ENCODE results near the gene NPIPB2. TPM values are rescaled to one million over a fixed set of nuclear protein-coding genes. Genes with fewer than 3 reads are reported as not detected.
A peak's percentile ranks its signal among the peaks of the same experiment; 100 is the strongest.

Gene NPIPB2
- total RNA-seq, 4 donors from 2014 or later: 4.7 to 48.8 (median 16.7) TPM

DNA sequence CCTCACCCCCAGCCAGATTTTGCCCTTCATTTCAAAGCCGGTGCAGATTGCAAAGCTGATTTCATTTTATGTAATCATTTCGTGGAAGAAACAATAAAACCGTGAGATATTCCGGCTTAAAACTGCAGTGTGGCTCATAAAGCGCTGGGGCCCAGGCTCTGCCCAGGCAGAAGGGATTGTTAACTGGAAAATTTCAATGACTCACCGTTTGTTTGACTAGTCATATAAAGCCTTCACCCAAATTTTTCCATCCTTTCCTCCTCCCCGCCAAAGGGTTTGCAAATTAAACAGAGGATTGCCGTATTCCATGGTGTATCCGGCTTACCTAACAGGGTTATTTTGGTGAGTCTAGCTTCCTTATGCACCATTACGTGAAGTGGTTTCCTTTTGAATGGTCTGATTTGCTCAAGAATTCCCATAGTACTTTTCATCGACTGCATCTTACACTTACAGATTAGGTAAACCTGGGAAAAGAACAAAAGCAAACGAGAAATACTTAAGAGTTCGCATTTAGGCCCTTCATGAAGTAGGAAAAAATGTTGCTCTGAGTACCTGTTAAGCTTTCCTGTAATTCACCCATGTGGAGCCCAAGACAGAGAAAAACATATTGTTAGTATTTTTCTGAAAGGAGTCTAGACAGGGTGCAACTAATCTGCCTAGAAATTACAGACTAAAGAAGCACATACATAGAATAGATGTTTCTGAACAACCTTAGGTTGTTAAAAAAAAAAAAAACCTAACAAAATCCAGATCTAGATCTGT lies 25.1 kb downstream of the NPIPB2 start:
- Histone ChIP-seq H3K27me3 (no peaks in the 10 kb centered on the region), H3K4me3 (peak overlapping the region; percentile 77 to 97 (median 92)), H3K9me3 (no peaks in the 10 kb centered on the region), H3K4me1 (peaks cover 0 to 23% (median 2%) of the 10 kb centered on the region in 4 donors), H3K36me3 (no peaks in the 10 kb centered on the region), H3K27ac (peak overlapping the region; percentile 77 to 99 (median 97))
- TF ChIP-seq, protein P1, sequence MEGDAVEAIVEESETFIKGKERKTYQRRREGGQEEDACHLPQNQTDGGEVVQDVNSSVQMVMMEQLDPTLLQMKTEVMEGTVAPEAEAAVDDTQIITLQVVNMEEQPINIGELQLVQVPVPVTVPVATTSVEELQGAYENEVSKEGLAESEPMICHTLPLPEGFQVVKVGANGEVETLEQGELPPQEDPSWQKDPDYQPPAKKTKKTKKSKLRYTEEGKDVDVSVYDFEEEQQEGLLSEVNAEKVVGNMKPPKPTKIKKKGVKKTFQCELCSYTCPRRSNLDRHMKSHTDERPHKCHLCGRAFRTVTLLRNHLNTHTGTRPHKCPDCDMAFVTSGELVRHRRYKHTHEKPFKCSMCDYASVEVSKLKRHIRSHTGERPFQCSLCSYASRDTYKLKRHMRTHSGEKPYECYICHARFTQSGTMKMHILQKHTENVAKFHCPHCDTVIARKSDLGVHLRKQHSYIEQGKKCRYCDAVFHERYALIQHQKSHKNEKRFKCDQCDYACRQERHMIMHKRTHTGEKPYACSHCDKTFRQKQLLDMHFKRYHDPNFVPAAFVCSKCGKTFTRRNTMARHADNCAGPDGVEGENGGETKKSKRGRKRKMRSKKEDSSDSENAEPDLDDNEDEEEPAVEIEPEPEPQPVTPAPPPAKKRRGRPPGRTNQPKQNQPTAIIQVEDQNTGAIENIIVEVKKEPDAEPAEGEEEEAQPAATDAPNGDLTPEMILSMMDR (IDR thresholded peaks at IDR 0.05): peak in 1 of 6 experiments; percentile 1
- no peak for TF ChIP-seq POLR2A (IDR thresholded peaks at IDR 0.05)
- DNase-seq: peak in 1 of 3 donors; percentile 51

- Histone ChIP-seq H3K27ac (peak within 1 kb of the TSS; percentile 96 to 99 (median 97)), H3K4me3 (peak within 1 kb of the TSS; percentile 77 to 97 (median 92)), H3K36me3 (no peaks in the 10 kb centered on the region), H3K4me1 (peaks cover 0 to 29% (median 2%) of the 10 kb centered on the region in 4 donors), H3K27me3 (no peaks in the 10 kb centered on the region), H3K9me3 (no peaks in the 10 kb centered on the region)
- DNase-seq: peak; percentile 97 to 99 (median 99)
- peak; percentile 60 to 86 for TF ChIP-seq POLR2A (IDR thresholded peaks at IDR 0.05)
- TF ChIP-seq, protein P1 (IDR thresholded peaks at IDR 0.05): peak in 5 of 6 experiments; percentile 12 to 56 (median 34)
Measured at GRCh38 chr16:11915644-11916523, 26.0 kb downstream of the NPIPB2 start, which contains the start of gene GSPT1. Gene GSPT1 (minus strand): TSS chr16:11915956. CDS start chr16:11915720, 236 bp downstream.

GRCh38 chr16:11915114-11915643 lies 26.7 kb downstream of the NPIPB2 start:
- TF ChIP-seq, protein P1 (IDR thresholded peaks at IDR 0.05): no peak
- TF ChIP-seq POLR2A (IDR thresholded peaks at IDR 0.05): no peak
- H3K36me3 ChIP-seq: no peaks in the 10 kb centered on the region
- H3K27me3 ChIP-seq: no peaks in the 10 kb centered on the region
- H3K4me1 ChIP-seq: peaks cover 0 to 34% (median 2%) of the 10 kb centered on the region in 4 donors
- DNase-seq: peak; percentile 51 to 80 (median 71)
- no peaks in the 10 kb centered on the region for H3K9me3 ChIP-seq
- peak overlapping the region; percentile 77 to 97 (median 92) for H3K4me3 ChIP-seq
- H3K27ac ChIP-seq: peak overlapping the region; percentile 96 to 99 (median 97)

GRCh38 chr16:11914210-11915113 lies 27.4 kb downstream of the NPIPB2 start:
- peak overlapping the region; percentile 77 to 97 (median 92) for H3K4me3 ChIP-seq
- no peak for TF ChIP-seq POLR2A (IDR thresholded peaks at IDR 0.05)
- TF ChIP-seq, protein P1 (IDR thresholded peaks at IDR 0.05): no peak
- no peaks in the 10 kb centered on the region for H3K9me3 ChIP-seq
- no peaks in the 10 kb centered on the region for H3K36me3 ChIP-seq
- H3K27ac ChIP-seq: peak overlapping the region; percentile 96 to 99 (median 97)
- no peaks in the 10 kb centered on the region for H3K27me3 ChIP-seq
- peak in 1 of 3 donors; percentile 54 for DNase-seq
- H3K4me1 ChIP-seq: peaks cover 0 to 41% (median 2%) of the 10 kb centered on the region in 4 donors

All from Peyer's patch (tissue), 4 donors.